Spleen (tissue), 7 donors: ENCODE results near the gene KCNJ2.

Source experiments
- CTCF ChIP-seq, 11 experiments: fragments of 200-600 bp in 7 of 11; fragments of 450-650 bp in 4 of 11; sonication (generic) in 4 of 11; IDR thresholded peaks in 8 of 11; conservative IDR thresholded peaks in 3 of 11; 1 replicate in 7 of 11; 2 replicates in 4 of 11; pipeline versions ENCODE4 v1.4.0 to v1.8.0; 2016 to 2021; ENCODE audit warnings: antibody characterized with exemption in 11 of 11, inconsistent platforms in 4 of 11, mild to moderate bottlenecking in 1 of 11
- POLR2AphosphoS5 ChIP-seq, 3 donors: sonication (generic); formaldehyde crosslinking; IDR thresholded peaks; one replicate each; pipeline ENCODE4 v1.5.1; 2017; ENCODE audit warnings: antibody characterized with exemption in 3 of 3
- donor health status: DM: no; HTN: no; CAD: no; lungs with moderate emphysema.
- donor health status: DM: no; HTN: no; CAD: no.
- donor health status: DM: no; HTN: no; CAD: no.

- TF ChIP-seq CTCF (IDR thresholded peaks at IDR 0.05 in 8 of 11, conservative IDR thresholded peaks at IDR 0.05 in 3 of 11) (no peak), POLR2AphosphoS5 (IDR thresholded peaks at IDR 0.05) (no peak)
These were observed 39.0 kb upstream of the KCNJ2 start for GRCh38 chr17:70130289-70130688.
